Endodermal cell (in vitro differentiated cells): ENCODE data around the gene HSF4. TPM values are rescaled to one million over a fixed set of nuclear protein-coding genes. Genes with fewer than 3 reads are reported as not detected.

Experiments used
- DNase-seq: peaks from one replicate; pipeline ENCODE4 v3.0.0-alpha.2; 2017
- H3K27ac ChIP-seq: 2 replicates; pipeline ENCODE4 v1.5.1; 2013; ENCODE audit warnings: mild to moderate bottlenecking, low read depth, low read length, moderate library complexity
- H3K27me3 ChIP-seq: 2 replicates; pipeline ENCODE4 v1.6.1; 2013; ENCODE audit warnings: mild to moderate bottlenecking, low read length, moderate library complexity; ENCODE audit not compliant: insufficient read depth, control insufficient read depth, poor library complexity, severe bottlenecking
- H3K36me3 ChIP-seq: 2 replicates; pipeline ENCODE4 v1.7.0; 2013; ENCODE audit warnings: mild to moderate bottlenecking, low read length, moderate library complexity; ENCODE audit not compliant: control insufficient read depth, insufficient read depth
- H3K4me1 ChIP-seq: one replicate; pipeline ENCODE4 v1.7.0; 2013; ENCODE audit warnings: low read length; ENCODE audit not compliant: control insufficient read depth, insufficient read depth
- H3K4me3 ChIP-seq: 2 replicates; pipeline ENCODE4 v1.5.1; 2013; ENCODE audit warnings: mild to moderate bottlenecking, low read length, moderate library complexity
- H3K9ac ChIP-seq: 2 replicates; pipeline ENCODE4 v1.6.1; 2013; ENCODE audit warnings: mild to moderate bottlenecking, low read length, moderate library complexity; ENCODE audit not compliant: poor library complexity, severe bottlenecking; ENCODE audit errors: extremely low read depth
- H3K9me3 ChIP-seq: 2 replicates; pipeline ENCODE4 v1.6.1; 2013; ENCODE audit warnings: mild to moderate bottlenecking, low read length, moderate library complexity; ENCODE audit not compliant: control insufficient read depth
- H3K27ac Mint-ChIP-seq: 2 replicates; pipeline ENCODE4 v1.8.0; 2020; ENCODE audit warnings: mixed read lengths
- H3K27me3 Mint-ChIP-seq: 2 replicates; pipeline ENCODE4 v1.8.0; 2021; ENCODE audit warnings: mild to moderate bottlenecking, mixed read lengths; ENCODE audit not compliant: insufficient read depth
- H3K36me3 Mint-ChIP-seq: 2 replicates; pipeline ENCODE4 v1.8.0; 2020; ENCODE audit warnings: low read depth, mixed read lengths
- H3K4me1 Mint-ChIP-seq: 2 replicates; pipeline ENCODE4 v1.8.0; 2020; ENCODE audit warnings: mixed read lengths
- H3K4me3 Mint-ChIP-seq: 2 replicates; pipeline ENCODE4 v1.8.0; 2020; ENCODE audit warnings: mild to moderate bottlenecking, moderate library complexity, mixed read lengths
- H3K9me3 Mint-ChIP-seq: 2 replicates; pipeline ENCODE4 v1.8.0; 2020; ENCODE audit warnings: mild to moderate bottlenecking, mixed read lengths
- CTCF ChIP-seq: fragments of 200-600 bp; sonication (generic); conservative IDR thresholded peaks from 2 replicates; pipeline ENCODE4 v1.5.0; 2021; ENCODE audit warnings: antibody characterized with exemption, mild to moderate bottlenecking
- WGBS, 2 experiments: methylation state at CpG; one replicate each; pipeline versions ENCODE4 v1.1.5 to v1.1.7; 2013; ENCODE audit warnings: missing lambda C conversion rate in 2 of 2, mixed read lengths in 1 of 2; ENCODE audit not compliant: insufficient coverage in 1 of 2, insufficient read length in 1 of 2; 5-methylcytosine and 5-hydroxymethylcytosine counted together
- total RNA-seq, 2 donors: library from RNA; stranded (reverse); fragmentation: NEBNext Ultra II Directional in 1 of 2; extraction: Animal tissue kit (Norgen Biotek cat#: 25700) in 1 of 2; gene quantifications; 2 replicates in 1 of 2; 3 replicates in 1 of 2; pipeline ENCODE4 v1.2.1, GENCODE V29; 2021

HSF4 gene
- total RNA-seq, 2 donors from 2014 or later: 2.0 to 6.8 TPM

- no peaks in the 10 kb centered on the region for H3K36me3 Mint-ChIP-seq
- Histone ChIP-seq H3K27ac (no peak overlapping the region), H3K9ac (no peak overlapping the region), H3K4me3 (peak overlapping the region; percentile 76), H3K36me3 (no peaks in the 10 kb centered on the region), H3K27me3 (peaks cover 83% of the 10 kb centered on the region), H3K4me1 (no peaks in the 10 kb centered on the region), H3K9me3 (no peaks in the 10 kb centered on the region)
- peaks cover 21% of the 10 kb centered on the region for H3K4me1 Mint-ChIP-seq
- H3K4me3 Mint-ChIP-seq: peak overlapping the region; percentile 63
- H3K27me3 Mint-ChIP-seq: peaks cover 90% of the 10 kb centered on the region
- no peaks in the 10 kb centered on the region for H3K9me3 Mint-ChIP-seq
- 33 to 45% methylated on average over 9 of the region's 9 CpGs for WGBS, 2 experiments
- no peak overlapping the region for H3K27ac Mint-ChIP-seq
- peak; percentile 88 for DNase-seq
- no peak for TF ChIP-seq CTCF
Measured at GRCh38 chr16:67169011-67169451, 4.5 kb downstream of the HSF4 start.

- Histone ChIP-seq H3K9me3 (no peaks in the 10 kb centered on the region), H3K27ac (no peak overlapping the region), H3K36me3 (no peaks in the 10 kb centered on the region), H3K27me3 (peaks cover 83% of the 10 kb centered on the region), H3K4me1 (no peaks in the 10 kb centered on the region), H3K4me3 (peak overlapping the region; percentile 76), H3K9ac (peak overlapping the region; percentile 34)
- TF ChIP-seq CTCF: peak; percentile 95
- H3K36me3 Mint-ChIP-seq: no peaks in the 10 kb centered on the region
- 8% methylated on average over 16 to 22 of the region's 24 CpGs for WGBS, 2 experiments
- no peaks in the 10 kb centered on the region for H3K9me3 Mint-ChIP-seq
- peak overlapping the region; percentile 86 for H3K27ac Mint-ChIP-seq
- H3K4me3 Mint-ChIP-seq: peak overlapping the region; percentile 63
- H3K4me1 Mint-ChIP-seq: peaks cover 21% of the 10 kb centered on the region
- DNase-seq: peak; percentile 96
- H3K27me3 Mint-ChIP-seq: peaks cover 90% of the 10 kb centered on the region
Measured at GRCh38 chr16:67169642-67170167, 5.2 kb downstream of the HSF4 start.

GRCh38 chr16:67170168-67170948 is 5.8 kb downstream of the HSF4 start, which contains the start of gene NOL3:
Gene NOL3 (plus strand): TSS chr16:67170538.
- peak within 1 kb of the TSS; percentile 63 for H3K4me3 Mint-ChIP-seq
- no peaks in the 10 kb centered on the region for H3K9me3 Mint-ChIP-seq
- H3K4me1 Mint-ChIP-seq: peaks cover 21% of the 10 kb centered on the region
- Histone ChIP-seq H3K9ac (peak within 1 kb of the TSS; percentile 34), H3K4me3 (peak within 1 kb of the TSS; percentile 76), H3K36me3 (no peaks in the 10 kb centered on the region), H3K9me3 (no peaks in the 10 kb centered on the region), H3K4me1 (no peaks in the 10 kb centered on the region), H3K27me3 (peaks cover 83% of the 10 kb centered on the region), H3K27ac (no peak within 1 kb of the TSS)
- TF ChIP-seq CTCF: no peak
- H3K27me3 Mint-ChIP-seq: peaks cover 90% of the 10 kb centered on the region
- H3K36me3 Mint-ChIP-seq: peaks cover 2% of the 10 kb centered on the region
- WGBS, 2 experiments: 0% methylated on average over 11 to 44 of the region's 50 CpGs
- peak; percentile 95 for DNase-seq
- H3K27ac Mint-ChIP-seq: peak within 1 kb of the TSS; percentile 86
